H9 (cell line): ENCODE results near the gene CDK11A. TPM values are rescaled to one million over a fixed set of nuclear protein-coding genes. Genes with fewer than 3 reads are reported as not detected.
"Not testable (repeated sequence)": the region's sequence is repeated elsewhere in the genome, so short reads cannot be mapped to it uniquely, and the experiment has no call there.

Source experiments
- DNase-seq: peaks from one replicate; pipeline ENCODE4 v3.0.0-alpha.2; 2017
- H2AFZ ChIP-seq: one replicate; pipeline ENCODE4 v1.6.1; 2013; ENCODE audit warnings: mild to moderate bottlenecking, low read length, control low read depth, moderate library complexity
- H2AK5ac ChIP-seq: 2 replicates; pipeline ENCODE4 v1.6.1; 2013; ENCODE audit warnings: low read length, control low read depth, mixed read lengths; ENCODE audit not compliant: insufficient read length
- H2BK120ac ChIP-seq: one replicate; pipeline ENCODE4 v1.6.1; 2013; ENCODE audit warnings: low read depth, mild to moderate bottlenecking, low read length, control low read depth, inconsistent platforms; ENCODE audit not compliant: poor library complexity, severe bottlenecking
- H2BK12ac ChIP-seq: 2 replicates; pipeline ENCODE4 v1.6.1; 2013; ENCODE audit warnings: low read length, control low read depth, mixed read lengths, low read depth; ENCODE audit not compliant: insufficient read length
- H2BK15ac ChIP-seq: 2 replicates; pipeline ENCODE4 v1.6.1; 2013; ENCODE audit warnings: low read depth, low read length, control low read depth
- H2BK20ac ChIP-seq: one replicate; pipeline ENCODE4 v1.6.1; 2013; ENCODE audit warnings: low read depth, mild to moderate bottlenecking, low read length, control low read depth, inconsistent platforms; ENCODE audit not compliant: poor library complexity, severe bottlenecking
- H2BK5ac ChIP-seq: 2 replicates; pipeline ENCODE4 v1.6.1; 2013; ENCODE audit warnings: low read length, control low read depth, mixed read lengths; ENCODE audit not compliant: insufficient read length
- H3K14ac ChIP-seq: 2 replicates; pipeline ENCODE4 v1.6.1; 2013; ENCODE audit warnings: low read length, control low read depth; ENCODE audit not compliant: insufficient read depth
- H3K18ac ChIP-seq: 2 replicates; pipeline ENCODE4 v1.6.1; 2013; ENCODE audit warnings: low read depth, mild to moderate bottlenecking, mixed read lengths, low read length, control low read depth; ENCODE audit not compliant: insufficient read length
- H3K23ac ChIP-seq: 2 replicates; pipeline ENCODE4 v1.6.1; 2013; ENCODE audit warnings: low read length, control low read depth, mixed read lengths, low read depth; ENCODE audit not compliant: insufficient read length
- H3K23me2 ChIP-seq: 2 replicates; pipeline ENCODE4 v1.6.1; 2013; ENCODE audit warnings: low read depth, mild to moderate bottlenecking, mixed read lengths, low read length, control low read depth; ENCODE audit not compliant: insufficient read length, poor library complexity, severe bottlenecking
- H3K27ac ChIP-seq: 2 replicates; pipeline ENCODE4 v1.5.1; 2013; ENCODE audit warnings: low read length, control low read depth, mixed read lengths, low read depth; ENCODE audit not compliant: insufficient read length
- H3K27me3 ChIP-seq: 2 replicates; pipeline ENCODE4 v1.6.1; 2013; ENCODE audit warnings: low read length, control low read depth, inconsistent platforms; ENCODE audit not compliant: insufficient read depth
- H3K4ac ChIP-seq: 2 replicates; pipeline ENCODE4 v1.6.1; 2013; ENCODE audit warnings: low read depth, mild to moderate bottlenecking, control low read depth, inconsistent platforms, low read length, moderate library complexity
- H3K4me1 ChIP-seq: 2 replicates; pipeline ENCODE4 v1.6.1; 2013; ENCODE audit warnings: low read length, control low read depth, inconsistent platforms; ENCODE audit not compliant: insufficient read depth
- H3K4me2 ChIP-seq: 2 replicates; pipeline ENCODE4 v1.6.1; 2013; ENCODE audit warnings: low read length, control low read depth, mixed read lengths; ENCODE audit not compliant: insufficient read length, insufficient read depth
- H3K56ac ChIP-seq: 2 replicates; pipeline ENCODE4 v1.6.1; 2013; ENCODE audit warnings: low read depth, mild to moderate bottlenecking, mixed read lengths, low read length, control low read depth; ENCODE audit not compliant: insufficient read length
- H3K79me1 ChIP-seq: 2 replicates; pipeline ENCODE4 v1.6.1; 2013; ENCODE audit warnings: low read depth, mild to moderate bottlenecking, moderate library complexity, low read length, control low read depth, inconsistent platforms; ENCODE audit not compliant: insufficient read depth, poor library complexity, severe bottlenecking
- H3K79me2 ChIP-seq: 2 replicates; pipeline ENCODE4 v1.6.1; 2013; ENCODE audit warnings: low read length, control low read depth, inconsistent platforms; ENCODE audit not compliant: insufficient read depth
- H3K9ac ChIP-seq: 2 replicates; pipeline ENCODE4 v1.6.1; 2013; ENCODE audit warnings: low read length, control low read depth, mixed read lengths; ENCODE audit not compliant: insufficient read length; ENCODE audit errors: extremely low read depth
- H3K9me3 ChIP-seq: one replicate; pipeline ENCODE4 v1.6.1; 2013; ENCODE audit warnings: low read depth, low read length, inconsistent platforms; ENCODE audit not compliant: control insufficient read depth
- H3T11ph ChIP-seq: one replicate; pipeline ENCODE4 v1.6.1; 2013; ENCODE audit warnings: mild to moderate bottlenecking, low read length, control low read depth, inconsistent platforms
- H4K20me1 ChIP-seq: one replicate; pipeline ENCODE4 v1.6.1; 2013; ENCODE audit not compliant: control insufficient read depth, insufficient read length, insufficient read depth
- H4K5ac ChIP-seq: 2 replicates; pipeline ENCODE4 v1.6.1; 2013; ENCODE audit warnings: low read depth, mild to moderate bottlenecking, mixed read lengths, low read length, control low read depth; ENCODE audit not compliant: insufficient read length
- H4K8ac ChIP-seq: replicated peaks from 2 replicates; pipeline ENCODE4 v1.6.1; 2013; ENCODE audit warnings: low read length, control low read depth, mixed read lengths, low read depth; ENCODE audit not compliant: insufficient read length
- H4K91ac ChIP-seq: 2 replicates; pipeline ENCODE4 v1.6.1; 2013; ENCODE audit warnings: low read depth, mild to moderate bottlenecking, moderate library complexity, mixed read lengths, low read length, control low read depth; ENCODE audit not compliant: insufficient read length
- H3K27ac Mint-ChIP-seq, 3 experiments: 2 replicates in 2 of 3; 3 replicates in 1 of 3; pipeline ENCODE4 v1.8.0; 2020 to 2021; ENCODE audit warnings: mixed read lengths in 3 of 3, mild to moderate bottlenecking in 1 of 3, moderate library complexity in 1 of 3
- H3K27me3 Mint-ChIP-seq: 2 replicates; pipeline ENCODE4 v1.8.0; 2021; ENCODE audit warnings: low read depth, mild to moderate bottlenecking, moderate library complexity, mixed read lengths
- H3K36me3 Mint-ChIP-seq, 3 experiments: 2 replicates in 2 of 3; 3 replicates in 1 of 3; pipeline ENCODE4 v1.8.0; 2020 to 2021; ENCODE audit warnings: low read depth in 3 of 3, mixed read lengths in 3 of 3; ENCODE audit not compliant: insufficient read depth in 1 of 3
- H3K4me1 Mint-ChIP-seq, 2 experiments: 2 replicates each; pipeline ENCODE4 v1.8.0; 2020; ENCODE audit warnings: mixed read lengths in 2 of 2
- H3K4me3 Mint-ChIP-seq, 2 experiments: 2 replicates in 1 of 2; 3 replicates in 1 of 2; pipeline ENCODE4 v1.8.0; 2020 to 2021; ENCODE audit warnings: mild to moderate bottlenecking in 2 of 2, mixed read lengths in 2 of 2, moderate library complexity in 1 of 2
- H3K9me3 Mint-ChIP-seq, 2 experiments: 2 replicates in 1 of 2; 3 replicates in 1 of 2; pipeline ENCODE4 v1.8.0; 2020; ENCODE audit warnings: mild to moderate bottlenecking in 2 of 2, mixed read lengths in 2 of 2, moderate library complexity in 1 of 2
- whole genome bisulfite sequencing: extraction: QIAGEN DNeasy Blood & Tissue Kit; methylation state at CpG from one replicate; pipeline ENCODE4 v1.1.7; 2013; ENCODE audit warnings: missing lambda C conversion rate, low lambda C conversion rate, mixed read lengths; ENCODE audit not compliant: insufficient read length; ENCODE audit errors: extremely low coverage; 5-methylcytosine and 5-hydroxymethylcytosine counted together
- total RNA-seq: library from RNA; stranded (reverse); gene quantifications from 2 replicates; pipeline ENCODE4 v1.2.1, GENCODE V29; 2021

The CDK11A gene
- total RNA-seq, 1 experiment from 2014 or later, result 49.5 TPM

GRCh38 chr1:1699061-1699460 lies 25.1 kb downstream of the CDK11A start:
- not testable (repeated sequence) for H3K27me3 Mint-ChIP-seq
- no CpG with 5 or more reads among the region's 19 CpGs for WGBS

GRCh38 chr1:1697358-1698183 lies 26.6 kb downstream of the CDK11A start:
- H3K9me3 Mint-ChIP-seq, H3K4me1 ChIP-seq, H3K27me3 ChIP-seq, H3K9me3 ChIP-seq, H3K36me3 Mint-ChIP-seq, H3K79me2 ChIP-seq, H3K27ac ChIP-seq, H4K20me1 ChIP-seq, H2BK12ac ChIP-seq, H3K9ac ChIP-seq, H4K5ac ChIP-seq, H2BK120ac ChIP-seq, H4K8ac ChIP-seq, H3K4me1 Mint-ChIP-seq, H2AK5ac ChIP-seq, DNase-seq, H3K18ac ChIP-seq, H3K4me2 ChIP-seq, H2BK15ac ChIP-seq, H3T11ph ChIP-seq, H2AFZ ChIP-seq, H3K79me1 ChIP-seq, H3K27me3 Mint-ChIP-seq, H2BK20ac ChIP-seq, H4K91ac ChIP-seq, H3K23me2 ChIP-seq, H3K56ac ChIP-seq, H3K14ac ChIP-seq, H3K4ac ChIP-seq, H3K23ac ChIP-seq, H3K27ac Mint-ChIP-seq, H3K4me3 Mint-ChIP-seq, H2BK5ac ChIP-seq: not testable (repeated sequence)
- WGBS, result no CpG with 5 or more reads among the region's 26 CpGs

More at GRCh38 chr1:1699061-1699460, 25.1 kb downstream of the CDK11A start:
- H2BK12ac ChIP-seq, H3K23ac ChIP-seq, H3K4ac ChIP-seq, H3K27ac Mint-ChIP-seq, H3K9me3 Mint-ChIP-seq, H3K18ac ChIP-seq, H3K79me2 ChIP-seq, H2AFZ ChIP-seq, H3K36me3 Mint-ChIP-seq, H4K5ac ChIP-seq, H2BK120ac ChIP-seq, DNase-seq, H3K56ac ChIP-seq, H3K9me3 ChIP-seq, H3K4me2 ChIP-seq, H3T11ph ChIP-seq, H2BK15ac ChIP-seq, H3K79me1 ChIP-seq, H4K20me1 ChIP-seq, H3K27me3 ChIP-seq, H2BK20ac ChIP-seq, H3K27ac ChIP-seq, H3K4me3 Mint-ChIP-seq, H2AK5ac ChIP-seq, H4K91ac ChIP-seq, H3K14ac ChIP-seq, H2BK5ac ChIP-seq, H4K8ac ChIP-seq, H3K4me1 ChIP-seq, H3K23me2 ChIP-seq, H3K4me1 Mint-ChIP-seq, H3K9ac ChIP-seq: not testable (repeated sequence)
